ENCODE measurements around the gene ZNF80.

DNA sequence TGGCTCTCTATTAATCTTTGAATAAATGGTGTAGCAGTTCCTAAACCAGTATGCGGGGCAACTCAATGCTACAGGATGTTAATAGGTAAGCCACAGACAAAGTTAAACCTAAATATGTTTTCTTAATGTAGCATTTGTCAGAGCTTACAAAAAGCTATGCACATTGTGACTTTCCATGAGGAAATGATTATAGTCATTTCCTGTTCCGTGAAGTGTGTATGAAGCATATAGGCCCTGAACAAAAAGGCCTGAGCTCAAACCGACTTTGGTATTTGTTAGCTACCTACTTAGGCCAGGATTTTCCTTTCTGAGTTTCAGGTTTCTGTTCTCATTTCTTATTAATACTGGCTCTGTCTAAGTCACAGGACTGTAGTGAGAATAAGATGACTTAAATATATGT is 14.2 kb downstream of the ZNF80 start:
- TF ChIP-seq CTCF (IDR thresholded peaks at IDR 0.05) (no peak), SIN3A (IDR thresholded peaks at IDR 0.05; ENCODE audit: borderline replicate concordance, insufficient read depth, low read depth, low read length) (no peak)
